Stimulated activated CD8-positive, alpha-beta memory T cell treated with anti-CD3 and anti-CD28 coated beads, Interleukin-15, amount 100 ng/mL, for 24 hours (primary cell): ENCODE results near the gene HSPD1.

Experiments used
- DNase-seq: peaks from one replicate; pipeline ENCODE4 v3.0.0-alpha.2; 2020; ENCODE audit warnings: low read depth

HSPD1 gene

DNA sequence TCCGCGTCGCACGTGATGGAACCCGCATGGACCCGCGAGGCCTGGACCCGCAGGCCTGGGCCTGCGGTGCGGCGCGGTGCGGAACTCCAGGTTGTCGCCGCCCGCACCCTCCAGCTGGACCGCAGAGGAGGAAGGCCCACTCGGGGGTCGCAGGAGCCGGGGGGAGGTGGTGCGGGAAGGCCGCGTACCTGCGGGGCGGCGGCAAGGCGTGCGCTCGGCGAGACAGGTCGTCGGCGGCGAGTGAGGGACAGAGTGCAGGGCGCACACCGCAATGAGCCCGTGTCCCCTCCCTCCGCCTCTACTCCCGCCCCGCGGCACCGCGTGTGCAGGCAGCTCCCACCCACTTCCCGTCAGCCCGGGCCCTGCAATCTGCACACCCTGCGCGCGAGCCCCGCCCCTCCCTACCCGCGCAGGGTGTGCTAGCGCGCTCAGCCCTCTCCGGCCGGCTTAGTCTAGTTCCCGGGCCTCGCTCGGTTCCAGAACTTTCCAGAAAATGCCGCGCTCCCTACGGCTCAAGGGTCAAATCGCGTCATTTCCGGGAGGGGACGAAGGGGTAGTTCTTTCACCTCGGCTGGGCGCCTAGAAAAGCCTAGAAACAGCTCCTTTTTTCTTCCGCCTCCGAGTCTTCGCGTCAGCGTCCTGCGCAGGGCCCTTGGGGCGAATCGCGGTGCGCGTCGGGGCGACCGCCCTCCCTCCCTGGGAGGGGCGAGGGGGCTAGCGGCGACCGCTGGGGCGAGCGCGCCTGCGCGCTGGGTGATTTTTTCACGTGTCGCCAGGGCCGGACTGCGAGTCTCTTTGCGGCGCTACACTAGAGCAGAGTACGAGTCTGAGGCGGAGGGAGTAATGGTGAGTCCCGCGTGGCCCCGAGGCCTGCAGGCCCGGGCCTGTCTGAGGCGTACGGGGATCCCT is at the start of gene HSPD1, which contains the start of gene HSPE1:
TSS of gene HSPD1 (minus strand) at position 247 of the 909 bp plus-strand sequence. CDS start 992 bp downstream, outside the sequence.
TSS of gene HSPE1 (plus strand) at position 786 of the 909 bp plus-strand sequence. CDS start at position 844, 58 bp downstream.
- DNase-seq: peak; percentile 90

- DNase-seq: no peak
Observed at GRCh38 chr2:197548582-197548981, 48.9 kb upstream of the HSPD1 start.

GRCh38 chr2:197547163-197547900 is 47.7 kb upstream of the HSPD1 start:
- DNase-seq: no peak

- DNase-seq: no peak
Observed at GRCh38 chr2:197543206-197543605, 43.6 kb upstream of the HSPD1 start.

GRCh38 chr2:197539734-197540133 is 40.1 kb upstream of the HSPD1 start:
- DNase-seq: no peak

DNA sequence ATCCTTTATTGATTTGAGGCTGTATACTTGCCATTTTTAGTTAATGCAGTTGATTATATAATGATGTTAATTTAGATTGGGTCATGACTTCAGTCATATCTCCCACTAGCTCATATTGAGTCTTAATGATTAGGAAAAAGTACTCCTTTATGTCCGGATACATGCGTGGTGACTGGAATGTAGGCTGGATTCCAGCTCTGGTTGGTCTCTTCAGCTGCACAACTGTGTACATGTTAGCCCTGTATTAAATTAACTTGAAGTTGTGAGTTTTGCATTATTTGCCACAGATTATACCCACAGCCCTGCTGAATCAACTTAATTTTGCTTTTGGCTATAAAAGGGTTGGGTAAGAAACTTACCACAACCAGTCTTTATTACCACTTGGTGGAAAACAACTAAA is 38.8 kb upstream of the HSPD1 start:
- no peak for DNase-seq

- no peak for DNase-seq
Observed at GRCh38 chr2:197517150-197517549, 17.5 kb upstream of the HSPD1 start.

GRCh38 chr2:197516393-197516761 is 16.7 kb upstream of the HSPD1 start:
- DNase-seq: peak; percentile 7

DNA sequence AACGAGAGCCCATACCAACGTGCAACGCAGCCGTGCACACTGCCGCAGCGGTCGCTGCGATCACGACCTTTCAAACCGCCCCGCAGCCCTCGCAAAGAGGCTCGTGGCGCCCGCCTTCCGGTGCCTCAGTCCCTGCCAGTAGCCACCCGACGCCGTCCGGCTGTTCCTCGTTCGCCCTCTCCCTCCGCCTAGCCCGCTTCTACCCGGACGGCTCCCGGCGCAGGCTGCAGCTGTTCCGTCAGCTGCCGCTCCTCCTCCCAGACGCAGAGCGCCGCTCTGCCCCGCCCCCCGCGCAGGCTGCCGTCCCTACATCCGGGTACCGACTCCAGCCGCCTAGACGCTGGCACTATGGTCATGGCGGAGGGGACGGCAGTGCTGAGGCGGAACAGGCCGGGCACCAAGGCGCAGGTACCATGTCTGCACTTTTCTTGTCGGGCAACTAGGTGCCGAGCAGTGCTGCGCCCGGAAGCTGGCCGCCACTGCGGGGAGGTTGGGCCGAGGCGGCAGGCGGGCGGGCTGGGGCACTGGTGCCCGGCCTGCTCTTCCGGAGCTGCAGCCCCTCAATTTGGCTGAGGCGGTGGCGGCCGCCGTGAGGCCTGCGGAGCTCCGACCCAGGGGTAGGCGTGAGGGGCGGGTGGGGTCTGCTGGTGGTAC is 16.2 kb upstream of the HSPD1 start, which contains the start of gene MOB4:
TSS of gene MOB4 (plus strand) at position 328 of the 654 bp plus-strand sequence. CDS start at position 349, 21 bp downstream.
- peak; percentile 88 for DNase-seq

DNA sequence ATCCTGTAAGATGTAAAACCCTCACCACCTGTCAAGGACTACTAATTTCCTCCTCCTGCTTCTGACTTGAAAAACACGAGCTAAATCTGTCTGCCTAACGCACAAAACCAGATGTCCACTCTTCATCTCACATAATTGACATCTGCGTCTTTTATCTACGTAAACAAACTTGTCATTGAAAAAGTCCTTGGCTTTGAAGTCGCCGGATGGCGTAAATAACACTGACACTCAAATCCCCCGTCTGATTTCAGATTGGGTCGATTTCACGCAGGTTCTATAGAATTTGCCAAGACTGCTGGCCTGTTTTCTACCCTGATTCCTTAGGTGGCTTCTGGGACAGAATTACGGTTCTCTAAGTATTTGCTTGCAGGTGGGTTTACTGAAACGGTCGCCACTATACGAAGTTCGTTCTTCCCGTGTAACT is 15.7 kb upstream of the HSPD1 start:
- DNase-seq: no peak

- no peak for DNase-seq
Observed at GRCh38 chr2:197514754-197515153, 15.1 kb upstream of the HSPD1 start.

GRCh38 chr2:197513915-197514314 is 14.3 kb upstream of the HSPD1 start:
- DNase-seq: no peak

DNA sequence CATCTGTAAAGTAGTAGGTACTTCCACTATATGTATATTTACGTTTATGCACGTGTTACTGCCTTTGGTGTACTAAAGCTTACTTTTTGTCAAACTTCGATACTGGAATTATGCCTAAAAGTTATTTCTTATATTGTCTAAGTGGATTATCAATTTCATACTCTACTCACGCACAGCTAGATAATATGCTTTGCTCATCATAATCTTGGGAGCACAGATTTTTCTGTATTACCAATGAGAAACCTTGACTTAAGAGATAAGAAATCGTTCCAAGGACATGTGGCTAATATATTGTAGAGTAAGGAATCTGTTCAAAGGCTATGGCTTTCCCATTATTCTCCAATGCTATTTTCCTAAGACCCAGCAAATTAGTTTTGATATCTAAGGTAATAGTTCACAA is 7.0 kb upstream of the HSPD1 start:
- no peak for DNase-seq

GRCh38 chr2:197504512-197504911 is 4.9 kb upstream of the HSPD1 start:
- no peak for DNase-seq

- no peak for DNase-seq
Observed at GRCh38 chr2:197504000-197504399, 4.4 kb upstream of the HSPD1 start.

- no peak for DNase-seq
Observed at GRCh38 chr2:197502685-197503084, 3.0 kb upstream of the HSPD1 start.

GRCh38 chr2:197502201-197502600 is 2.6 kb upstream of the HSPD1 start:
- DNase-seq: no peak

- no peak for DNase-seq
Observed at GRCh38 chr2:197500503-197501131, 977 bp upstream of the HSPD1 start.

- peak; percentile 22 for DNase-seq
Observed at GRCh38 chr2:197498937-197499593, 575 bp downstream of the HSPD1 start.

DNA sequence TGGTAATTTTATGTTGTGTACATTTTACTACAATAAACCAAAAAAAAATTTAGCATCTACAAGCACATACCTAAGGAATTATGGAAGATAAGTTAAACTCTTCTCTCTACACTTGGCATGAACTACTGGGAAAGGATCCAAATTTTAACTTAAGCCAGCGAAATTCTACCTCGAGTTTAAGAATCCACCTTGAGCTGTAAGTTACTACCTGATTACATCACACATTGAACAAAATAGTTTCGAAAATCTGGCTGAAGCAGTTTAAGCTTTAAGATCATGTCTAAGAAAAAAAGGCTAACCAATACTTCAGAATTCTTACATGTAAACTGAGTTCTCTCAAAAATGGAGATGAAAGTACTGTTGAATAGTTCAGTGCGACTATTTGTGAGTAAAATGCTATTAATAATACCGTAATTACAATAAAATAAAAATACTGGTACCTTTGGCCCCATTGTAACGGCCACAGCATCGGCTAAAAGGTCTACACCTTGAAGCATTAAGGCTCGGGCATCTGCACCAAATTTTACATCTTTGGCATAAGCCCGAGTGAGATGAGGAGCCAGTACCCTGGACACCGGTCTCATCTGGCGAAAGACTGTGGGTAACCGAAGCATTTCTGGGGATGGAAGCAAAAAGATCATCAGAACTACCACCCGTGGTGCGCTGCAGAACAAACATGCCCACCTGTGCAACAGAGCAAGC is 1.3 kb downstream of the HSPD1 start:
- no peak for DNase-seq

DNA sequence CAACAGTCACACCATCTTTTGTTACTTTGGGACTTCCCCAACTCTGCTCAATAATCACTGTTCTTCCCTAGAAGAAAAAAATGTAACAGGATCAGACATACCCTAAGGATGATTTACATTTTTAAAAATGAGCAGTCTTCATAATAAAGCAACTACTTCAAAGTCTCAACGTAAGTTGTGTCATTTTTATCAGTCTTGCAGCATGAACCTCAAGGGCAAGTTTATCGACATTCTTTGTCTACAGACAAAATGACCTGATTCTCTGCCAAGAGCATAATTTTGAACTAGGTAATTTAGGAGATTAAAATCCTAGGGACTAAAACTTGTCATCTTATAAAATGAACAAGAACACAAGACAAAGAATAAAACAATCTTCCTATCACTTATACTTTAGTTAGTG is 2.3 kb downstream of the HSPD1 start:
- DNase-seq: no peak
